Limb (tissue), 2 donors: ENCODE measurements around the gene PARK7.
A peak's percentile ranks its signal among the peaks of the same experiment; 100 is the strongest.

Experiments
- DNase-seq, 2 donors: peaks; one replicate each; pipeline ENCODE4 v3.0.0-alpha.2; 2016; ENCODE audit errors: extremely low spot score in 2 of 2

PARK7 gene

DNA sequence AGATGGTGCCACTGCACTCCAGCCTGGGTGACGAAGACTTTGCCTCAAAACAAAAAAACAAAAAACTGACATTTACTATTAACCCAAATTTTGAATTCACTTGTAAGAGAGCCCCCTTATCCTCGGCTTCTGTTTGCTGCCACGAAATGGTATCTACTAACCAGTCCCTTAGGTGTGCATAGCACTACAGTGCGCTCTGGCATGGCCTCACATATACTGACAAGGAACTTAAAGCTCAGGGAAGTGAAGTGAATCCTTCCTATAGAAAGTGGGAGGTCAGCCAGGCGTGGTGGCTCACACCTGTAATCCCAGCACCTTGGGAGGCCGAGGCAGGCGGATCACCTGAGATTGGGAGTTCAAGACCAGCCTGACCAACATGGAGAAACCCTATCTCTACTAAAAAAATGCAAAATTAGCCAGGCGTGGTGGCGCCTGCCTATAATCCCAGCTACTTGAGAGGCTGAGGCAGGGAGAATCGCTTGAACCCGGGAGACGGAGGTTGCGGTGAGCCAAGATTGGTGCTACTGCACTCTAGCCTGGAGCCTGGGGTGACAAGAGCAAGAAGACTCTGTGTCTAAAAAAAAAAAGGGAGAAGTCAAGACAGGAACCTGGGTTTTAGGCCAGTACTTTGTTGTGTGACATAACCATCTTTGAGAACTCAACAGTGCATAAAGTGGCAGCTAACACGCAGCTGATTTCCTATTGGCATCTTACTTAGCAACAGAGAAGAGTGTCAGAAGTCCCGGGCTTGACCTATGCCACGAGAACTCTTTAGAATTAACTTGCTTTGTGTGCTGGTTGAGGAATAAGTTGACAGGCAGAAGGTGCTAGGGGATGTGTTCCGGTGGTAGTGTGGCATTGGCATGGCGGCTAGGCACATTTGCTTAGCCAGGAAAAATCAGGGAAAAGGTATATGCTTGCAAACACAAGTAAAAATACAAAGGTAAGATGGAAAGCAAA, 47.8 kb downstream of the PARK7 start:
- DNase-seq = no peak

DNA sequence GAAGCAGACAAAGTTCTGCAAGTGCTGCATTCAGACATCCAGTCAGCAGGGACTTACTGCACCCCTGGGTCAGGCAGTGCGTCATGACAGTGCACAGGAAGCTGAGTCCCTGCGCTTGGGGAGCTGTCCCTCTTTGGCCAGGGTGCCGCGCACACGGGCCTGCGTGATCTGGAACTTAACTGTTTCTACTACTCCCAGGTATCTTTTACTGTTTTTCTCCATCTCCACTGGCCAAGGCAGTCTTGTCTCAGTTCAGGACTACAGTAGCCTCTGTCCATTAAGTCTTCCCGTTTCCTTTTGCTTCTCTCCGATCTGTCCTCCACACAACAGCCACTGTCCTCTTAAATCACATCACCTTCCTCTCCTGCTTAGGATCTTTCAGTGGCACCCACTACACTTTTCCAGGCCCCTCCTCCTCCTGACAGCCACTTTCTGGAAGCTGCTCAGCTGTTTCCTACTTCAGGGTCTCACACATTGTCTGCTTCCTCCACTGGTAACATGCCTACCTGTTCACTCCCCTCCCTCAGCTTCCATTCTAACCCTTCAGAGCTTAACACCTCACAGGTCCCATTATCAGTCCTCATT, 48.7 kb downstream of the PARK7 start:
- DNase-seq = no peak

DNA sequence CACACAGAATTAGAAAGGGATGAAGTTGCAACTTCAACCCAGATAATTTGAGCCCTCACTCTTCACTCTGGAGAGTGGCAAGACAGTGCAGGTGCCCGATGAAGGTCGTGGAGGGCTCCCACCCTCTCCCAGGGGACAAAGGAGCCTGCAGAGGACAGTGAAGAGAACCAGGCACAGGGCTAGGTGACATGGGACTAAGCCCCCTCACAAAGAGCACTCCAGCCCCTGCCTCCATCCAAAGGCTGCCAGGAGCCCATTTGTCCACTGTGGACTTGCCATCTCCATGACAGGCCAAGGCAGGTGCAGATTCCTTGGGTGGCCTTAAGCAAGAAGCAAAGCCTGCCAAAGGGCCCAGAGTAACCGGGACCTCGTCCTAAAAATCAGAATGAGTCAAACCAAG, 49.5 kb downstream of the PARK7 start:
- DNase-seq = no peak

DNA sequence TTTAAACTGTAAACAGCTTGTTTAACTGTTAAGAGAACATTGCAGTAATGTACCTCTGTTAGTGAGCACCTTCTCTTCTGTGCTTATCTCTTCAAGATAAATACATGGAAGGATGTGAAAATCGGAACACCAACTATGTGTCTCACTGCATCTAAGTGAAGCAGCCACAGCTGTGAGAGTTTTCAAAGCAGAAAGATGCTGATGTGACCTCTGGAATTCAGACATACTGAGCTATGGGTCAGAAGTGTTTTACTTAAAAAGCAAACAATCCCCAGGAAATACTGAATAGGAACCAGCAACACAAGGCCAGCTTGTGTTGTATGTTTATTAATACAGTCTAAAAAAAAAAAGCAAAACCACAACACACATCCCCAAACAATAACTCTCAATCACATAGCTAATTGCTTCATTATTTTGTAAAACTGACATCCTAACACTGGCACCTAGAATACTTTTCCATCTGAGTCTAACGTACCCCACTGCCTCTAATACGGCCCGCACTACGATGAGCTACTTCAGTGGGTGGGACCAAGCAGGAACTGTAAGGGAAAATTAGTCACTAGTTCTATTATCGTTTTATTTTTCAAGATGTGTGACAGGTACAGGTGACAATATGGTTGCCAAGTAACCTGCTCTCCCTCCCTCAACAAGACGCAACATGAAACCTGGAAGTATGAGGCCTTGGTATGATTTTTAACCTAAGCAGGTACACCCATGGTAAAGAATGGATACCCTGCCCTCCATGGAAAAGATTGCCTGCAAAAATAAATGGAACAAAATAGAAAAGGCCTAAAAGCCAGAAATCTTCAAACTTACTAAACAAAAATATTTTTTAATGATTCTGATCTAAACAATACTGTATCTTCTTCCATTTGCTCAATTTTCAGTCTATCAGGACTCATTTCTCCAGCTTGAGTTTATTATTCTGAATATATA, 50.7 kb downstream of the PARK7 start:
- DNase-seq = no peak

DNA sequence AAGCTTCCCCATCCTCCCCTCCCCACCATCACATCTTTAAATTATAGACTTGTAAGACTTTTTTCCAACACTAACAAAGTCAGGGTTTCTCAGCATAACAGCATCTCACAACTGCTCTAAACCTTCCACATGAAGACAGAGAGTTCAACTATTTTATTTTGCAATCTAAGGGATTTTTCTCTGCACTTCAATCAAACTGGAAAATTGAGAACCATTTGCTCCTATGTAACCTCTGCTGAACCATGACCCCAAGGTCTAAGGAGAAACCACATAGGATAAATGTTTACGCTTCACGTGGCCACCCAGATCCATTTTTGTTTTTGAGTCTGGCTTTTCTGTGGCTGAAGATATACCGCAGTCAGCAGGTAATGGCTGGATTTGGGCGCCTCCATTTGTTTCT, 51.4 kb downstream of the PARK7 start:
- DNase-seq = no peak

DNA sequence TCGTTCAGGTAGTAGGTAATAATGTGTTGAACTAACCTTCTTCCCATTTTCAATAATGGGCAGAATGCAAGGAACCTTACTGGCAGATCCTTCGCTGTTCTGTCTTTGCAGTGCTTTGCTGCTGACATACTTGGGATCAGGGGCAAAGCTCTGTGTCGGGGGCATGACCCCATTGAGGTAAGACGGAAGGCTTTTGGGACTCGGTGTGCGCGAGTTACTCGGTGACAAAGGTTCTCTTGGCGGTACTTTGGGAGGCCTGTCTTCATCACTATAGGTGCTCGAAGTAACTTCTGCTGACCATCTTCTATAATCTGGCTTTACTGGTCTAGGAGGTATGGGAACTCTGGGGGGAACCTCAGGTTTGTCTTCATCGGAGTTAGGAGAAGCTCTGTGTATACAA, 51.9 kb downstream of the PARK7 start:
- DNase-seq = no peak

DNA sequence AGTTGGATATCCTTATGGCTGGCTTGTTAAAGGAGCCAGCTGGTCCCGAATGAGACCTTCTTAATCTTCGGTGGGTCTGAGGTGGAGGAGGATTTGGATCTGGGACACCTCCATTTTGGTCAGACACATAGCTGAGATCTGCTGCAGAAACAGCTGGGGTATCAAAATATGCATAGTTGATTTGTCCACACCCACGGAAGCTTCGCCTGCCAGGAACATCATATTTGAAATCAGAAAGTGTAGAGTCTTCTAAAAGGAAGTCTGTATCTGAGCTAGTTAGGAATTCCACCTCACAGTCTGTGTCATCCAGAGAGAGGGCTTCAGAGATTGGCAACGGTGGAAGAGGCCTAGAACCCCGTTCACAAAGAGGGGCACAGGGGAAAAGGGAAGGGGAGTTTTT, 52.3 kb downstream of the PARK7 start:
- DNase-seq = no peak

DNA sequence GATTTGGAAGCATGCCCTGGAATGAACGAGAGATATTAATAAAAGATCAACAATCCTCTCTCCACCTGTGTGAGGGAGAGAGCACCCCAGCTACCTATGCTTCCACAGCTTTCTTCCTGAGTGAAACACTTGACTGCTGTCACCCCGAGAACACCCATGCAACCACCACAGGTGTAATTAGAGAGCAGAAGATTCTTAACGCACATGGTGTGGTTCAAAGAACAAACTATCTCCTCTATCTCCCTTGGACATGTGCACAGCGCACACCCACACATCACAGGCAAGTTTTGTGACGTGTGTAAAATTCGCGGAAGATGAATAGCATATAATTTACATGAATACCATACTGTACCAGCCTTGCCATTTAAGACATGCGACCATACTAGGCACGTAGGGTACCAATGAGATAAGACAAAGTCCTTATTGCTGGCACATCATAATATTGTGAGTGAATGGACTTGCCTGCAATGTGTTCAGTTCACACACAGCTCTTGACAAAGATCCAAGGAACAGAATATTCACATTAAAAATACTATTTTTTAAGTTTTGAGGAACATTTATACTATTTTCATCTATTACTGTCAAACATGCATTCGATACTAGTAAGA, 53.0 kb downstream of the PARK7 start:
- no peak for DNase-seq

DNA sequence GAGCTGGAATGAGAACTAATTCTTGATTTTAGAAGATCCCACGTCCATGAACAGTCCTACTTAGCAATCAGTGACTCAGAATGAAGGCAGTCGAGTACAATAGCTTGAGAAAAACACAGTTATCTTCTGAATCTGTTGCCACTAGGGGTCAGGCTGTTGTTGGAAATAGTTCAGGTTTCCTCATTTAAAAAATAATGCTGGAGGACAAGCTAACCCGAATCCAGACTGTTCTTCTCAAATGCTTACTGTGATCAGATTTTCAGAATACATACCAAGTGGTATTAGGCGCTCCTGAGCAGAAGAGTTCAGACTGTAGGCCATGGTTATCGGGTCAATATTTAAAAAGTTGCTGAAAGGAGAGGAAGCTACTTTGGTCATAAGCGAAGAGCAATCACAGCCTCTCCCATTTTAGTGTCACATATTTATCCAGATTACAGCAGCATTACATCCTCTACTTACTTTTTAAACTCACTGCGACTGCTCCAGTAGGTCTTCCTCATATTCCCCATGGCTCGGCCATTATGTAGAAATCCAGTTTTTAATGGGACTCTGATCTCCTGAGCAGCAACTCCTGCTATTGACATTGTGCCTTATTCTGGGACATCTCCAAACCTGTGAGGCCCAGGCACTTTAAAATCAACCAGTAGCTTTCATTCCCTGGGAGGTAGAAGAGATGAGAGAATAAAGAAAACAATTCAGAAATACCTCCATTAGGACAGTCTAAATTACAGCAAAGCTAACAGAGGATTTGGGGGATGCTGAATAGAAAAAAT, 53.7 kb downstream of the PARK7 start:
- DNase-seq = peak; percentile 49 to 85

DNA sequence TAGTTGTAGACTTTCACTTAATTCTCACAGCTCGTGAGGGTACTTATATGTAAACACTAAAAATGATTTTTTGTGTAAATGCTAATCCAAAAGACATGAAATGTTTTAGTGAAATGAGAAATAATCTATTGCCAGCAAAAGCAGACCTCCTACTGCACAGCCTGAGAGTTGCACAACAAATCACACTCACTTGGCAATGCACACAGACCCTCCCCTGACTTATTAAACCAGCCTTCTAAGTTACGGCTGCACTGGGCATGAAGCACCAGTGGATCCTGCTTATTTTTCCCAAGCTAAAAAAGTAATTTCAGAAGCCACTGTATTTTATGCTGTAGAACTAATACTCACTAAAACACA, 54.3 kb downstream of the PARK7 start:
- no peak for DNase-seq

DNA sequence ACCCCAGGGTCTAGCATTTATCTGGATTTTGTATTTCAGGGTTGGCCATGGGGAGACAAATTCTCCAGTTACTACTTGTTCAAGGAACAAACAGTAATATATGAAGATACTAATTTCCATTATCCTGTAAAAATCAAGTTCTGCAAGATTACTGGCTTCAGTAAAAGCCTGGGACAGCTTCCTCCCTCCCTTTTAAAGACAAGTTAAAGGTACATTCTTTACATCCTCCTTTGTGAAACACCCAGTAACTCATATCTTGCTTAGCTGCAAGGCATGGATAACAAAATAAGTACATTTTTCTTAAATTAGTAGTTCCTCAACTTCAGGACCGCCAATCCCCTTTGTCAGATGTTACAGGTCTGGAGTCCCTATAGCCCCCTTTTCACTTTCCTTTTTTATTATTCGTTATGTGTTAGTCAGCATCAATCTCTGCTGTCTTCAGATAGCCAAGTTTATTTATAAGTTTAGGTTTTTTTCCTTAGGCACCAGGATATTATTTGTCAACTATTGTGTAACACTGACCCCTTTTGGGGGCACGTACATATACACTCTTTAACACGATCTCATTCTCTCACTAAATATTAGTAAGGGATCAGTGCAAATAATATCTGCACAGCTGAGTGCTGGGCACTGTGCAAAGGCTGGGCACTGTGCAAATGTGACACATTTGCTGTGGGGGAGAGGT, 54.8 kb downstream of the PARK7 start:
- DNase-seq = no peak

DNA sequence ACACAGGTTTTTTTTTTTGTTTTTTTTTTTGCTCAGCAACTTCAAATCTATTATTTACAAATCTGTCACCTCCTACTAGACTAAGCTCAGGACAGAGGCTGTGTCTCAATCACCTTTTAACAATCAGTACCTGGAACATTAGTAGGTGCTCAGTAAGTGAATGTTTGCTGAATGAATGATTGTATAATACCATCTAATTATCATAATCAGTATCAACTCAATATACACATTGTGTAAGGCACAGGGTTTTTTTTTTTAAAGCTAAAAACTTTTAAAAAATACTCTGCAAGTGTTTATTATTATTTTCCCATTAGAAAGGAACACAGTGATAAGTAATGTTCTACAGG, 55.4 kb downstream of the PARK7 start:
- DNase-seq = no peak

DNA sequence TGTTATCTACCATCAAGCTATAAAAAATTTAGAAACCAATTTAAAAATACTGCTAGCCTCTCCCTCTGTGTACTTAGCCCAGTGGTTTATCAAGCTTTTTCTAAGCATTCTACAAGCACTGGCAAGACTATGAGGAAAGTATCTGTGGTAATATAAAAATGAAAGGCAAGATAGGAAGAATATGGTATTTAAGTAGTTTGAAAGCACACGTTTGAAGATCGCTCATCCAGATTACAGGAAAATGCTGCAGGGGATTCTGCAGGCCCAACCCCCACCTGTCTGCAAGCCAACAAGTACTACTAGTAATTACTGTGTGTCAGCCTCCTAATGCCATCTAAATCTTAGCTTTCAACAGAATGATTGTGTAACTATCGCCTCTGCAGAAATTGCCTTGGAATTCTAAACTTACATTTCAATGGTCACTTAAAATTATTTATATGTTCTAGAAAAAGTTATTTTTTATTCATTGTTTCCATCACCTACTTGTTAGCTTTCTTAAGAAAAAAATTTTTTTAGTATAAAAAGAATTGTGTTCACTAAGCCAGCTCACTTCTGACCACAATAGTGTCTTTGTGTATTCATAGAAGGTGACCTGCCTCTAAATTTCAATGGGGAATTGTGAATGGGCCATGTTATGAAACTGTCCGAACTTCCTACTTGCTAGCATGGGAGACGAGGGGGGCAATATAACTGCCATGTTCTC, 56.1 kb downstream of the PARK7 start:
- DNase-seq = no peak

DNA sequence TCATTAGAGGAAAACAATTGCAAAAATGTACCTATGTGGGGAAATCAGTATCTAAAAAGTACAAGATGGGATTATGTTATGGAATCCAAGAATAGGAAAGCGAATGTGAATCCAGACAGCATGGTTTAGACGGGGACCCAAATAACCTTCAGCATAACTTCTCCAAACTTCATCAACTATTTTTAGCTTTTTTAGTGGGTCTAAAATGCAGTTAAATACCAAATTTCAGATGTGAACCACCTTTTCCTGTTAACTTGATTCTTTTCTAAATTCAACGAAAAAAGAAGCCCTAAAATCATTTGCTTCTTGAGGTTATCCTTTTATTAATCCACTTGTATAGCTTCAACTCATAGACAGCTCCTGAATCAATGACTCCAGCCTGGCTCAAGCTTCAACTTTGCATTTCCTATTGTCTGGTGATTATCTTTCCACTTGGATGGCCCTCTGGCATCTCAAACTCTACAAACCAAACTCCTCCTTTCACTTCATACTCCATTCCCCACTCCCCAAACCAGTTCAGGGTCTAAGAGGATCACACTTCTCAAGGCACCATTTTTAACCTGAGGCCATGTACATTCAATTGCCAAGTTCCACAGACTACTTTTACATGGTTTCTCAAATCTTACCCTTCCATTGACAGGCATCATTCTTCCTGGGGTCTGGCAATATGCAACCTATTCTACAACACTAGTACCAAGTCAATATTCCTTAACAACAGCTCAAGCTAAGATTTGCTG, 57.1 kb downstream of the PARK7 start:
- no peak for DNase-seq

DNA sequence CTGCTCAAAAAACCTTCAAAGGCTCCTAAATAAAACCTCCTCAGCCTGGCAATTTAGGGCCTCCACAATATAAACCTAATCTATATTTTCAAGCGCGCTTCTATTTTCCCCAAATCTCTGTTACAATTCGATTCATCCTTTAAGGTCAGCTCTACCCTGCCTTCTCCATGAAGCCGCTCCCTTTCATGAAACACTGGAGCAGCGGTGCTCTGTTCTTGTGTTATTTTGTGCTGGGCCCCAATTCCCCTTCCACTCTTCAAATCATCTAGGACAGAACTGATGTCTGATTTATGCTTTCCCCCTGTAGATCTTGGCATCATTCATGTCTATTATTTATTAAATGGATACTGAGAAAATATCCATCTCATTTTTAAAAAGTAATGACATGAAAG, 57.7 kb downstream of the PARK7 start:
- no peak for DNase-seq

DNA sequence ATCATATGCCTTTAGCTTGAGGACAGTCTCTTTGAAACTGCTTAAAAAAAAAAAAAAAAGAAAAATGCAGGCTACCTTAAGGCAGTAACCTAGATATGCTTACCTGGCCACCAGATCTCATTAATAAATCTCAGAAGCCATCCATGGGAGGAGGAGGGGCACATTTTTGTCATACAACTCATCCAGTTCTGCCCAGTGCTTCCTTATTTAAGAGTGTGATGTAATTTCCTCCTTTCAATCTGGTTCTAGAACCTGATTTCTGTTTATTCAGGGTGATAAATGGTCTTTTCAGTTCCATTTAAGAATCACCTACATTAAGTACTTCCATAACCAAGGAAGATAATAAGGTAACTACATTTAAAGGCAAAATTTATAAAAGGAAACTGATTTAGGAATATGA, 58.5 kb downstream of the PARK7 start:
- DNase-seq = no peak

DNA sequence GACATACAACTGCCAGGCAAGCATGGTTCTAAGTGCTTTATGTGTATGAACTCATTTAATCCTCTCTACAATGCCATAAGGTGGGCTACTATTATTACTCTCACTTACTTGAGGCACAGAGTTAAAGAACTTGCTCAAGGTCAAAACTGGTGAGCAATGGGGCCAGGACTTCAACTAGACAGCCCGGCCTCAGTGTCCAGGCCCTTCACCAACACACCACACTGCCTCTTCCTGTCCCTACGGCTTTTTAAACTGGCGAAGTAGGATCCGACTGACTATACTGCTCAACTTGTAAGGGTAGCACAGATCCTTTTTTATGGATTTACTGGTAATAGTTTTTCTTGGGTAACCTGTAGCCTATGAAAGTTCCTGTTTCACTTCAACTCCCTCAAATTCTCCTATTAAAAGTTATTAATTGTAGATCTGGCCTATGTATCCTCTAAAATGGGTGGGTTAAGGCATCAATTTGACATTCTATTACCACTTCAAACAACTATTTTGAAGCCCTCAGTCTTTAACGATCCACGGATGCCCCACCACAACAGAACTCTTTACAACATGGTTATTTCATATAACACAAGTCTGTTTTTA, 60.3 kb downstream of the PARK7 start:
- DNase-seq = no peak

DNA sequence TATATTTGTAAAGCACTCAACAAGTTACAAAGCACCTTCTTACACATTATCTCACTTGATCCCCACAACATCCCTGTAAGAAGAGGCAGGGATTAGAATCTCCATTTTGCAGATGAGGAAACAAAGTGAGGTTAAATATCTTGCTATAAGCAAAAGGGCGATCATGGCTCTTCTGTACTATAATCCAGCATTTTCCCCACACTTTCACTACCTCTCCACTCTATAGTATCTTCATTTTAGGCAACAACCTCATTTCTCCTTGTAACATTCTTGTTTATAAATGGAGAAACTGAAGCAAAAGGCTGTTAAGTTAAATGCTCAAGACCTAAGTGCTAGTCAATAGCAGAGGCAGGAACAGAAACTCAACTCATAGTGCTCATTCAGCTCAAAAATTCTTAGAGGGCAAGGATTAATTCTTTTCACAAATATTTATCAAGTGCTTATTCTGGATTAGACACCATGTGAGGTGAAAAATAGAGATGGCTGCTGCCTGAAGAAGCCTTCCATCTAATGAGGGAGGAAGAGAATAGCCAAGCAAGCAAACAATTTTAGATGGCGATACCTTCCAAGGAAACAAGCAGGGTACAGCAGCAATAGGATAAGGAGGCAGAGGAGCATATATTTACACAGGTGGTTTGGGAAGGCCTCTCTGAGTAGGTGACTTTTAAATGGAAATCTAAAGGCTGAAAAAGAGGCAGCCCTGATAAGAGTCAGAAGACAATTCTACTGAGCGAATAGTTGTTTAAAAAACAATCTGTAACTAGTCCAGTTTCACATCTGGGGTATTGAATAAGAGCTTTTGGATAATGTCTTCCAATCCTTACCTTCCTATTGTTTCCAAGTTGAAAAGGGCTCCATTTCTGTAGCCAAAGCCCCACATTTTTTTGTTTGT, 61.1 kb downstream of the PARK7 start:
- DNase-seq = no peak
